GM21737 (cell line): Measurements from ENCODE around the gene COL3A1.

Source experiments
- ATAC-seq: cut with Tn5 transposase; IDR thresholded peaks from one replicate; pipeline ENCODE4 v1.9.1; 2021; ENCODE audit warnings: mild to moderate bottlenecking, moderate library complexity; ENCODE audit not compliant: unreplicated experiment

COL3A1 gene

DNA sequence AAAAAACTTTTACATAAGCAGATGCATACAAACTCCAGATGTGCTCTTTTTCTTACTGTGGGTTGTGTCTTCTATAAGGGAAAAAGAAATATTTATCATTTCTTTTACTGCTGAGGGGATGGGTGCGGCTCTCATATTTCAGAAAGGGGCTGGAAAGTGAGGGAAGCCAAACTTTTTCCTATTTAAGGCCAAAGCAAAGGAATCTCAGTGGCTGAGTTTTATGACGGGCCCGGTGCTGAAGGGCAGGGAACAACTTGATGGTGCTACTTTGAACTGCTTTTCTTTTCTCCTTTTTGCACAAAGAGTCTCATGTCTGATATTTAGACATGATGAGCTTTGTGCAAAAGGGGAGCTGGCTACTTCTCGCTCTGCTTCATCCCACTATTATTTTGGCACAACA, at the start of gene COL3A1:
Gene COL3A1, plus strand, starts transcription at position 210 of the 400 bp plus-strand sequence. Its CDS starts 117 bp downstream, at position 327.
- no peak for ATAC-seq

DNA sequence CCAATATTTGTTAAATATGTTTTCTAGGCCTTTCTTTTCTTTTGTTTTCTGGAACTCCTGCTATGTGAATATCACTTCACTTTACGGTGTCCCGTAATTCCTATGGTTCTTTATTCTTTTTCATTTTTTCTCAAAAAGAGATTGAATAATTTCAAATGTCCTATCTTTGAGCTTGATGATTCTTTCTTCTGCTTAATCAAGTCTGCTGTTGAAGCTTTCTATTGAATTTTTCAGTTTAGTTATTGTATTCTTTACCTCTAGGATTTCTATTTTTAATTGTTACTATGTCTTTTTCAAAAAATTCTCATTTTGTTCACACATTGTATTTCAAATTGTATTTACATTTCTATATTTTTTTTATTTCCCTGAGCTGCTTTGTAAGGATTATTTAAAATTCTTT, 45.5 kb upstream of the COL3A1 start:
- ATAC-seq, result no peak

DNA sequence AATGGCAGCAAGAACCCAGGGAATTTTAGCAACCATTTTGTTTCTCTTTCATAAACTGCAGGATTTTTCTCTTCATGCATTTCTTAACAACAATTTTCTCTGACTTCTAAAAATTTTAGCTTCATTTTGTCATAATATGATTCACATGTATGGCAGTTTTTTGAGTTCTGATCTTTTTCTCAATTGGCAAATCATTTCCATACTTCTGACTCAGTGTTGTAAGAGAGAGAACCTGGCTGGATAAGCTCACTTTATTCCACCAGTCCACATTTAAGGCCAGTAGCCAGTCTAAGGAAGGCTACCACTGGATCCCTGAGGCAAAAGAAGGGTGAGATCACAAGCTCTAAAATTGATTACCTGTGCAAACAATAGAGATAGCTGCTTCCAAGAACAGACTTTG, 42.8 kb upstream of the COL3A1 start:
- ATAC-seq, result no peak

DNA sequence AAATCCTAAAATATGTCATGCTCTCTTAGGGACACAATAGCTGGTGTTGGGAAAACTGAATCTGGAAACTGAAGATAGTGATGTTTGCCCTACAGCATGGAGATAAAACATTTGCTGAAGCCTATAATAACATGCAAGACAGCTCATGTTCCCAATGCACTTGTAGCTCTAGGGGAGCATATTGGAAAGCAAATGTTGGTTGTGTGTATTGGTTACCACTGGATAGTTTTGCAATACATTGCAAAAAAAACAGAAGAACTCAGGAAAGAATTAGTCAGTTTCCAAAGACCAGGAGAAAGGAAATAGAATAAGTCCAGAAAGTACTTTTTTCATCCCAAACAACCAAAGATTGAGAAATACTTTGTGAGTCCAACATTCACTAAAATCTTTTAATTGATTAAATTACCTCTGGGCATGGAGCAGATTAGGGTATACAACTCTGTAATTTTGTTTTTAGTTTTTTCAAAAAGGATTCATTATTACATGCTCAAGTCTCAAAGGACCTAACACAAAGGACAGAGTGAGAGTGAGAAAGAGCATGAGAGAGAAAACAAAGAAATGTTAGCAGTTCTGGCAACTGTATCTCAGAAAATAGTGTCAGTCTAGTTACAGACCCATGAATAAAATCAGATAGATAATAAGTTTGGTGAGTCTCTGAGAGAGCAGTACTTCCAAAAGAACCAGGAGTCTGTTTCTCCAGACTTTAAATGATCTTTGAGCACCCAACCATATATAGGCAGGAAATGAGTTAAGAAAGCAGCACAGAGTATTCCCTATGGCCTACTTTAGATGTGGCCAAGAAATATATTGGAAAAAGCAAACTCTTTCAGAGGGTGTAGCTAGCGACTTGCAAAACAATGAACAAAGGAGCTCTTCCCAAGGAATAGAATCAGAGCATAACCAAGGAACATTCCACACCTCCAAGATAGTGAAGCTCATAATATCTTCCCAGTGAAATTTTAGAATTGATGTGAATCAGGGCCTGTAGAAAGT, 36.6 kb upstream of the COL3A1 start:
- ATAC-seq, result no peak

DNA sequence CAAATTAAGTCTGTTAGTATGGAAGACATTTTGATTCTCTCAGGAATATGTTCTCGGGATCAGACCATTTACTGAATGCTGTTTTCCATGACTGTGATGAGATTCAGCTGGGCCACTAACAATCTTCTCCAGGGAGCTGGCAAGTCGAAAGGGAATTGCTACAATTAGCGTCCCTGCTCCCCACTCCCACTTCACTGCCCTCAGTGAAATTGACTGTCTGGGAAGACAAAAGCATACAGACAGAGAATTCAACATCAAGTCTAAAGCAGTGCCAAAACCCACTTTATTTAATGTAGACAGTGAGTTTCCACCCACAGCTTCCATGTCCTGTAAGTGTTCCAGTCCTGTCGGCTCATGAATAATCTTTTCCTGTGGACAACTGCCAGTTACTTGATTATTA, 34.0 kb upstream of the COL3A1 start:
- ATAC-seq, result no peak

DNA sequence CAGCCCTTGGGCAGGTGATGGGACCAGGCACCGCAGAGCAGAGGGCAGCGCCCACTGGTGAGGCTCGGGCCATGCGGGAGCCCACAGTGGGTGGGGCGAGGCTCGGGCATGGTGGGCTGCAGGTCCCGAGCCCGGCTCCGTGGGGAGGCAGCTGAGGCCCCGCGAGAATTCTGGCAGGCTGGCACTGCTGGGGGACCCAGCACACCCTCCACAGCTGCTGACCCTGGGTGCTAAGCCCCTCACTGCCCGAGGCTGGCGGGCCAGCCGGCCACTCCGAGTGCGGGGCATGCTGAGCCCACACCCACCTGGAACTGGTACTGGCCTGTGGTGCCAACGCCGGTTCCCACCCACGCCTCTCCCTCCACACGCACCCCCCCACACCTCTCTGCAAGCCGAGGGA, 29.7 kb upstream of the COL3A1 start:
- no peak for ATAC-seq

DNA sequence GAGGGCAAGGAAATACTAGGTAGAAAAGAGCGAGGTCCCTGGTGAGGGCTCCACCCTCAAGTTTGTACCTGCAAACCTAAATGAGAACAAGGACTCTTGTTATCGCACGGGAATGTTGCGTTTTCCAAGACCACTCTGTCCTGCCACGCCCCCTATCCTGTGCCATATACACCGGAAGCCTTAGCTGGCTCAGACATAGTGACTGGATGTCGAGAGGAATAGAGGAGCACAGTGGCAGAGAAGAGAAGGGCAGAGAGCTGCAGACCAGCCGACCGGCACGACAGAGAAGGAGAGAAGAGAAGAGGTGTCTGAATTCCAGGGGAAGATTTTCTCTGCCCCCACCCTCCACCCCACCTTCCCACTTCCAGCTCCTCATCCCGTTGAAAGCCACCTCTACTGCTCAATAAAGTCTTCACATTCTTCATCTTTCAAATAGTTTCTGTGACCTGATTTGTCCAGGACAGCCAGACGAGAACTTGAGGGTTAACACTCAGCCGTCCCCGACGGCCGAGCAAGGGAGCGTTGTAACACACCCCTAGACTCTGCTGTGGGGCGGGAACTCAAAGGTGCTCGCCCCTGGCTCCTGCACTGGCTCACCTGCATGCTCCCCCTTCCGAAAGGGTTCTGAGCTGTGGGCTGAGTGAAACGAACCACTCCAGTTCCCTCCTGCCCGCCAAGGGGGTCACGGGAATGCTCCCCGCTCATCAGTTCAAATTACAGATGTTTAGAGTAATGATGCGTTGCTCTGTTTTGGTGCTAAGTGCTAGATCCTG, 24.9 kb upstream of the COL3A1 start:
- no peak for ATAC-seq

DNA sequence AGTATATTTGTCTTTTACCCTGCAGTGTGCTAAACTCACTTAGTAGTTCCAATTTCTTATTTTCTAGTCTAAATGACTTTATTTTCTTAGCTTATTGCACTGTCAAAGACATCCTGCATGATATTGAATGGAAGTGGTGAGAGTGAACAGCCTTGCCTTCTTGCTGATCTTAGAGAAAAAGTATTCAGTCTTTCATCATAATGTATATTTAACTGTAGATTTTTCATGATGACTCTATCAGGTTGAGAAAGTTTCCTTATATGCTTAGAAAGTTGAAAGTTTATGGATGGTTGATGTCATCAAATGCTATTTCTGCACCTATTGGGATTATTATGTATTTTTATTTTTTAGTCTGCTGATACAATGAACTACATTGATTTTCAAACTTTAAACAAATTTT, 21.3 kb upstream of the COL3A1 start:
- ATAC-seq, result no peak

DNA sequence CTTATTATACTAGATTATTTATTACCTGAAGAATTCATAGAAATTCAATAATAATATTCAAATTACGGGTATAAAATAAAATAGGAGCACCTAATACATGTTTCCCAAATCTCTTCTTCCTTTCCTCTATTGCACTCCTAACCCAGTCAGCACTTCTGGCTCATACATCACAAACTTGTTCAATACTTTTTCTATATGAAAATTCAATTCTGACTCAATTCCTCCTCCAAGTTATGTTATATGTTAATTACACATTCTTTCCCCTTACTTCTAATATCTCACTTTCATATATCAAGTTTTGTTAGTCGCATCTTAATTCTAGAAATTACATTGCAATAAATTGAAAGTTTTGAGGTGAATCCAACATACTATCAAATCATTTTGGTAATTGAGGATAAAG, 17.9 kb upstream of the COL3A1 start:
- no peak for ATAC-seq

DNA sequence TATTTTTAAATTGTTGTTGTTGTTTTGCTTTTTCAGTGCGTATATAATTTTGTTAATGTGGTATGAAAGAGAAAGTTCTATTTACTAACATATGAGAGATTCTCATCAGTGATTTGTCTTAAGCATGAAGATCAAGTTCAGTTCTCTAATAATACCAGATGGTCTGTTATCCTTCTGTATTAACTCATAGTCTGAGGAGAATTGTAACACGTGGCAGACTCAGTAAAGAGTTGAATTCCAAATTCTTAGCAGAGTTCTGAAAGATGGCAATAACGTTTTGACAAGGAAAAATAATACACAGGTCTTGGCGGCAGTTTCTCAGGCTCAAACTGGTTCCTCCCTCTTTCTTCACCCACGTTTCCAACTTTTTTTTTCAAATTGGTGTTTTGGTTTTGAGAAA, 17.2 kb upstream of the COL3A1 start:
- ATAC-seq, result no peak

DNA sequence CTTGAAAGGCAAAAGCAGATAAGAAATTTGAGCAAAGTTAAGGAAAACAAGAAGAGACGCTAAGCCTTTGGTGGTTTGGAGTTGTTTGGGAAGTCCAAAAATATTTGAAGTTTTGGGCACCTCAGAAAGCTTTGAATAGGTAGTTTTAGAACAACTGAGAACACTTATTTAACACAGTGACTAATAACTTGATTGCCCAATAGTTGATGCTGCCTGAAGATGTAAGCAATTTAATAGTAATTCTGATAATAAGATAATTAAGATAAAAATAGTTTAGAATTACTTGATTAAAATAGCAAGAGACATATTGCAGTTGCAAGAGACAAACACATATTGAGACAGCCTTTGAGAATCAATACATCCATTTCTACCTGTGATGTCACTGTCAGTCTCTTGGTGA, 16.5 kb upstream of the COL3A1 start:
- no peak for ATAC-seq

DNA sequence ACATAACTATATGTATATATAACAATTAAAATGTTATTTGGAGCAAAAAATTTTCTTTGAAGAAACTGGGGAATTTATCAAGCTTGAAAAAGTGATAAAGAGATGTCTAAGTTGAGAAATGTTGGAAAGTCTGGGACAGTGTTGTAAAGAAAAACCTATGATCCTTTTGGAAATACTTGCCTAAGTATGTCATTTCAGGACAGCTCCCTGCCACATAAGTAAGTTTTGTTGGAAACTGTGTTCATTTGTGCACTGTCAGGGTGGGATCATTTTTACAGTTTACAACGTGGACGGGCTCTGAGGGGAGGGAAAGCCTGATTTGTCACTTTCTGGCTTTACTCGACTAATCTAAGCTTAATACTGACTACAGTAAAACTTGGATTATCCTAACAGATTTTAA, 10.4 kb upstream of the COL3A1 start:
- ATAC-seq, result no peak

DNA sequence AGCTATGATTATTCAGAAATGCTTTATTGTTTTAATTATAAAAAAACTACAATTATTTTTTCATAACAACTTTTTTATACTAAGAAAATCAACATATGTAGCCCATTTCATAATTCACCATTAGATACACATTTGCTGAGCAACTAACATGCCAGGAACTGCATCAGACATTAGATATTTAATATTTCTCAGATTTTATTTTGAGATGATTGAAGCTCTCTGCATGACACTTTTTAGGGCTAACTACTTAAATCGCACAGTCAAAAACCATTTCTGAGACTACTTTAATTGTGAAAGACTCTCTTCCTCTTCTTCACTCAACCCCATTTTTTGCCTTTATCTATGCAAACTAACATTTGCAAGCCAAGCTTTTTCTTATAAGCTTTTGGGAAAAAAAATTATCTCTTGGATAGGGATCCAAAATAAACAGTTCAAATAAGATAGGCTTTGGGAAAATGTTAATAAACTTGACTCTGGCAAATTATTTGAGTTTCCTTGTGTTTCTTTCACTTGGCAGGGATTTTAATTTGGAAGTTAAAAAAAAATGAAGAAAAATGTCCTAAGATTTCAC, 9.1 kb upstream of the COL3A1 start:
- no peak for ATAC-seq

DNA sequence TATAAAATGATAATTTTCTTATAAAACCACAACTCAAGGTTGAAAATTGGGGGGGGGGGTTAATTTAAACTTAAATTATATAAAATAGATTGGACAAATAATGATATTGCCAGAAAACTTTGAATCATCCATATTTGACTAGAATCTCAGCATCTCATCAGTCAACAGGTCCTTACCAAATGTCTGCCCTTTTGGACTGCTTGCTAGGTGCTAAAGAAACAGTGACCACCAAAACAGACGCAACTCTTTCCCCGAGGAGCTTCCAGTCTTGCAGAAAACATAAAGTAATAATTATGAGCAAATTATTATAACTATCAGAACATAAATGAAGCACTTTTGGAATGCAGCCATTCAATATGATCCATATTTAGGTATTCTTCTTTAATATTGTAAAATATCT, 8.6 kb upstream of the COL3A1 start:
- ATAC-seq, result no peak

DNA sequence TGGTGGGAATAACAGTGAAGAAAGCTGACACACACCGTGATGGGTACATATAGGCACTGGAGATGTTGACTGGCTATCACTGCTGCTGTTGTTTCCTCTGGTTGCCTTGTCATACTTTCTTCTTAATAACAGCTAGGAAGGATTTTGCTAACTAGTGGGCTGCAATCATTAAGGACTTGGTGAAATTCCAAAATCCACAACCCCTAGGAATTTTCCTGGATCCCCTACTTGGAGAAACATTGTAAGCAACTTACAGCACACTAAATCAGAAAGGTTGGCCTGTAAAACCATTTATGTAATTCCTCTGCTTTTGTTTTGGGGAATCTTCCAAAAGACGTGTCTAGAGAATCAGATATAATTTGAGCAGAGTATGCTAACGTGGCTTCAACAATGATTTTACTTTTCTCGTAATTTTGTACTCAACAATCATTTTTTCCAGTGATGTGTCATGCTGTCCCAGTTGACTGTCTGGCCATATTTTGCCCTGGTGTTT, 8.0 kb upstream of the COL3A1 start:
- ATAC-seq, result no peak

DNA sequence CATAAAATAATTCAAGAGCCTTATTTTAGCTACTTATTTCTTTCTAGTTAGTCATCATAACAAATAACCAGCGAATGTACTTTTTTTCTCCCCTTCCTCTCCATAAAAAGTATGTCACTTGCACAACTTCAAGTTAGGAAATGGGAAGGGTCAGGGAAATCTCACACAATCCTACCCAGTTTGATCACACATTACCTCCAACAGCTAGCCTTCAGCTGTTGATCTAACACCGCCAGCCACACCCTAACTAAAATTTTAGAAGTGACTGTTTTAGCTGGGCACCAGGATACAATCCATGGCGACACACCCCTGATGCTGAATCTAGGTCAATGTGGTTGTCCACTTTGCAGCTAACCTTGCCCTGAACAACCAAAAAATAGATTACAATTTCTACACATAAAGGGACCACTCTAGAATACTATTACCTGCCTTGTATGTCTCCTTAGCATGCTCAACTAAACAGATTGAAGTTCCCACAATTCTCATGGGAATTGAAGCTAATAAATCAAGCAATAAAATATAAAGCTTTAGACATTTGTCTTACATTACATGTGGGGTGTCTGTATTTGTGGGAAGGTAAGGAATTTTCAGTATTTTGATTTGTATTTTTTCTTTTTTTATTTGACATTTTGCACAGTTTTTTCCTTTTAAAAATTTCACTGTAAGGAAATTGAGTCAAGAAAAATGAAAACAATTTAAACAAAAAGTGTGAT, 7.3 kb upstream of the COL3A1 start:
- ATAC-seq, result no peak

DNA sequence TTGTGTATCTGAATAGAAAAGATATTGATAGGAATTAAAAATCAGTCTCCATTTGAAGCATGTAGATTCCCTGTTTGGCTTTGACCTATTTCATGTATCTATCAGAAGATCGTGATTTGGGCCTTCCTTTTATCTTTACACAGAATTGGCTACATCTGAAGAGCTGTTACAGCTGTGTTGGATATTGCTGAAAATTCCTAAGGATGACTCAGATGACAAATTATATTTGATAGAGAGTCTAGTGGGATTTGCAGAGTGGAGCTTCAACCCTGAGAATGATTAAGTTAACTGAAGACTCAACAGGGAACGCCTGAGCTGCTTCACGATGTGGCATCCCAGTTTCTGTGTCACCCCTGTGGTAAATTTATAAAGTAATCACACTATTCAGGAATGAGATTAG, 4.9 kb upstream of the COL3A1 start:
- ATAC-seq, result no peak

DNA sequence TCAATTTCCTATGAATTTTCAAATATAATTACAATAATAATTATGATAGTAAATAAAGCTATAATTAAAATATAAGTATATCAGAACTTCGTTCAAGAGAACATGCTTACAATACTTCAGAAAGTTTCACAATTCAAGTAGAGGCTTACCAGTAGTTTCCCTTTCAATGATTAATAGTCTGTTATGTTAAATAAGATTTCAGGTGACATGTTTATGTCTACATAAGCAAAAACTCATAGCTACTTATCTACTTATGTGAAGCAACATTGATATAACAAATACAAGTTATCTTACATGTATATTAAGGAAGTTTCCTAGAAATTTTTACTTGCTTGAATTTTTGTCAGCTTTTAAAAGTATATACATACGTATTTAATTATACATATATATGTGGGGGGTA, 4.5 kb upstream of the COL3A1 start:
- no peak for ATAC-seq

DNA sequence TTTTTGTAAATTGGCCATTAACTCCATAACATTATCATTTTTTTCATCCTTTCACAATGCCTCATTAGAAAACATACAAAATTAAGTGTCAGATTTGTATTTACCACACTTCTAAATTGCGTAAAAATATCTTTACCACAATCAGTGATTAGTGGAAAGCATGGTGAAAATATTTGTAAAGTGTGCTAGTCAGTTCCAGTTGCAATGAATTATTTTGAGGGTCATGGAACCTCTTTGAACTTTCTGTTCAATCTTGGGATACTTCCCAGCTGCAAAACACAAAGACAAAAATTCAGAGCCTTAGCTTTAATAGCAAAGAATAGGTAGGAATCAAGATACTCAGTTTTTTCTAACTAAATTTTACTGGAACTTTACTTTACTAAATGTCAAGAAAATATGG, 4.0 kb upstream of the COL3A1 start:
- ATAC-seq, result no peak

DNA sequence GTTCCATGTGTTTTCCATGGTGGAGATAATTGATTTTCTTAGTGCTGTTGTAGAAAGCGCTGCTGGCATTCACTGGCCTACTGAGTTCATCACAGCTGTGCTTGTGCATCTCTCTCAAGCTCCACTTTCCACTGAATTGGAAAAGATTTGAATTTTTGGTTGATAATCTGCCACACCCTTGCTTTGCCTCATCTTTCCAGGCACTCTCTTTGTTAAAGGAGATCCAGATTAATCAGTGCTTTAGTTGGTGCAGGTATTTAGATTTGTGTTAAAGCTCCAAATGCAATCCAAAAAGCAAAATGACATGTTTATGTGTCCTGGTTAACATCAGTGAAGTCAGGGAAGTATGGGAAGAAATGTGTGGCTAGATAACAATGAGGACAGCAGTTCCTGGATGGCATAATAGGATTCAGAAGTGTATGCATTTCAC, 2.7 kb upstream of the COL3A1 start:
- ATAC-seq, result no peak

DNA sequence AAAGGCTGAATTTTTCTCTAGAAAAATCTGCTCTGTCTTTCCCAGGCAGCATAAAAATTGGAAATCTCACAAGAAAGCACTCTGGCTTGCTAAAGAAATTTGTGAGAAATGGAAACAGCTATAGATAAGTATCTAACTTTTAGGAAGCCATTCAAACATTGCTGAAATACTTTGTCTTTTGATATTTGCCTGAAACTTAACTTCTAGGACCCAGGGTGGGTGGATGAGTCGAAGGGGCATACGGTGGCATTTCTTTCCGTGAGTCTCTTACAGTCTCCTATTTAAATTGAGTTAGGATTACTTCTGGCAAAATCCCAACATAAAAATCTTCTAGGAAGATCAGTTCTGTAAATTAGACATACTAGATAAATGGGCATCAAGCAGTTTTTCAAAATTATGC, 532 bp upstream of the COL3A1 start:
- ATAC-seq, result no peak
